ENCODE measurements around the gene GPR151.

Gene GPR151

GRCh38 chr5:146466521-146467349 is 49.3 kb downstream of the GPR151 start:
- no peak for TF ChIP-seq JUND (IDR thresholded peaks at IDR 0.05; ENCODE audit: low read depth)
- DNase-seq (ENCODE audit: low read depth in 1 of 2, low spot score in 1 of 2) = peak in 1 of 2 experiments; percentile 24
- in situ Hi-C loops (cut with HindIII; ENCODE audit: low pct_unique_long_range_greater_than_20kb, low sequenced_read_pairs) = no loop called here

GRCh38 chr5:146463446-146463845 is 52.5 kb downstream of the GPR151 start:
- no peak for TF ChIP-seq JUND (IDR thresholded peaks at IDR 0.05; ENCODE audit: low read depth)
- no peak for DNase-seq (ENCODE audit: low read depth in 1 of 2, low spot score in 1 of 2)
- in situ Hi-C loops (cut with HindIII; ENCODE audit: low pct_unique_long_range_greater_than_20kb, low sequenced_read_pairs) = no loop called here

Data from T47D (cell line).